ENCODE measurements around the gene KLC1. TPM values are rescaled to one million over a fixed set of nuclear protein-coding genes. Genes with fewer than 3 reads are reported as not detected.

The KLC1 gene
- total RNA-seq, 1 experiment from 2014 or later, result 121 TPM

DNA sequence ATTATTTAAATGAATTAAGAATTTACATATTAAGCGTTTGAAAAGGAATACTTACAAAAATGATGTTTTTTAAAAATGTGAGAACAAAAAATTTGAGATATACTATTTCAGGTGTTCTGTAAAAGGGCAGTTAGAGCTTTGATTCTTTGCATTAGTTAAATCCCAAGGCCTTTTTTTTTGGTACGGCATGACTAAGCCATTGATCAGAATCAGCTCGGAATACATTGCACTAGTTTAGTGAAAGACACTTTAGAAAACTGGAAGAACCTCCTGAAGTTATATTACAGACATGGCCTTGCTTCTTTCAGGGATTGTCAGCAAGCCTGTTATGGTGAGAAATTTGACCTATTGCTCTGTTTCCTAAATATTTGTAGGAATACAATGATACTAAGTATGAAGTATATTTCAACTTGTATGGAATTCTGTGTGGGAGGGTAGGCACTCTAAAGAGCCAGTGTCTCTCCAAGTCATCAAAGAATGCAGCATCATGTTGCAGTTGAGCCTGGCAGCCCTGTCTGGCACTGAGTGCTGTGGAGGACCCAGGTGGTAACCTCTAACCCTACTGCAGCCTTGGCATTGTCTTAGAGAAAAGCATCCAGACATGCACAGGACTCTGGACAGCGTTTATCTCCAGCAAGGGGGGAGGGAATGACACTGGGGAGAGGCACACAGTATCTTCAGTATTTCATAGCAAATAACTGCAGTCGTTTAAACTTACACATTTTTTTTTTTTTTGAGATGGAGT is 1.5 kb downstream of the KLC1 start:
- POLR2A ChIA-PET, result no interaction called here
- H3K27me3 ChIP-seq (ENCODE audit: insufficient read depth, low read length), result no peaks in the 10 kb centered on the region
- peak overlapping the region; percentile 99 for H3K4me2 ChIP-seq (ENCODE audit: low read length)
- ATAC-seq (no peak), DNase-seq (ENCODE audit: low read depth, low spot score) (no peak)
- no peaks in the 10 kb centered on the region; a peak in 1 of 4 replicates for H3K36me3 ChIP-seq (ENCODE audit: control insufficient read depth in 1 of 2, insufficient read depth in 2 of 2, low read length in 2 of 2)
- peak overlapping the region; percentile 95 for H3K9ac ChIP-seq (ENCODE audit: low read length)
- no peaks in the 10 kb centered on the region for H3K9me2 ChIP-seq (ENCODE audit: insufficient read depth)
- RAD21 ChIA-PET (ENCODE audit: low non-redundant PET in 1 of 2, low total read pairs in 2 of 2, uncharacterized antibody in 2 of 2, unreplicated experiment in 2 of 2), result no interaction called here
- H2AFZ ChIP-seq (ENCODE audit: low read depth, low read length, poor library complexity, severe bottlenecking), result no peak overlapping the region
- peak overlapping the region; percentile 53 to 67 for H3K4me3 ChIP-seq (replicated peaks in 1 of 2; ENCODE audit: low read depth in 1 of 2, low read length in 2 of 2)
- BruUV-seq (replicated peaks), result TSS peak; percentile 75
- no peaks in the 10 kb centered on the region for H3K9me3 ChIP-seq (ENCODE audit: control insufficient read depth in 1 of 2, insufficient read depth in 1 of 2, low read depth in 1 of 2, low read length in 2 of 2)
- TF ChIP-seq ZNF274 (IDR thresholded peaks at IDR 0.05; ENCODE audit: low read depth, low read length), result no peak
- TF ChIP-seq, protein P1, sequence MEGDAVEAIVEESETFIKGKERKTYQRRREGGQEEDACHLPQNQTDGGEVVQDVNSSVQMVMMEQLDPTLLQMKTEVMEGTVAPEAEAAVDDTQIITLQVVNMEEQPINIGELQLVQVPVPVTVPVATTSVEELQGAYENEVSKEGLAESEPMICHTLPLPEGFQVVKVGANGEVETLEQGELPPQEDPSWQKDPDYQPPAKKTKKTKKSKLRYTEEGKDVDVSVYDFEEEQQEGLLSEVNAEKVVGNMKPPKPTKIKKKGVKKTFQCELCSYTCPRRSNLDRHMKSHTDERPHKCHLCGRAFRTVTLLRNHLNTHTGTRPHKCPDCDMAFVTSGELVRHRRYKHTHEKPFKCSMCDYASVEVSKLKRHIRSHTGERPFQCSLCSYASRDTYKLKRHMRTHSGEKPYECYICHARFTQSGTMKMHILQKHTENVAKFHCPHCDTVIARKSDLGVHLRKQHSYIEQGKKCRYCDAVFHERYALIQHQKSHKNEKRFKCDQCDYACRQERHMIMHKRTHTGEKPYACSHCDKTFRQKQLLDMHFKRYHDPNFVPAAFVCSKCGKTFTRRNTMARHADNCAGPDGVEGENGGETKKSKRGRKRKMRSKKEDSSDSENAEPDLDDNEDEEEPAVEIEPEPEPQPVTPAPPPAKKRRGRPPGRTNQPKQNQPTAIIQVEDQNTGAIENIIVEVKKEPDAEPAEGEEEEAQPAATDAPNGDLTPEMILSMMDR (IDR thresholded peaks at IDR 0.05 in 2 of 3, conservative IDR thresholded peaks at IDR 0.05 in 1 of 3; ENCODE audit: borderline replicate concordance in 1 of 3, insufficient read depth in 1 of 3, low read depth in 2 of 3, low read length in 2 of 3), result no peak
- no peak for TF ChIP-seq SRF (IDR thresholded peaks at IDR 0.05; ENCODE audit: low read depth)
- TF ChIP-seq, protein P2, sequence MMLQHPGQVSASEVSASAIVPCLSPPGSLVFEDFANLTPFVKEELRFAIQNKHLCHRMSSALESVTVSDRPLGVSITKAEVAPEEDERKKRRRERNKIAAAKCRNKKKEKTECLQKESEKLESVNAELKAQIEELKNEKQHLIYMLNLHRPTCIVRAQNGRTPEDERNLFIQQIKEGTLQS (IDR thresholded peaks at IDR 0.05), result no peak
- no peak for TF ChIP-seq ZFX (IDR thresholded peaks at IDR 0.05)
- TF ChIP-seq TCF7L2 (IDR thresholded peaks at IDR 0.05; ENCODE audit: borderline replicate concordance, extremely low read depth, insufficient read depth, insufficient read length), result no peak
- TF ChIP-seq CBX3 (IDR thresholded peaks at IDR 0.05; ENCODE audit: low read depth), result no peak
- TF ChIP-seq SP1 (IDR thresholded peaks at IDR 0.05; ENCODE audit: low read depth), result no peak
- no peak for TF ChIP-seq POLR2AphosphoS5 (IDR thresholded peaks at IDR 0.05; ENCODE audit: low read depth, low read length)
- TF ChIP-seq POLR2A (IDR thresholded peaks at IDR 0.05; ENCODE audit: borderline replicate concordance, extremely low read depth, insufficient read depth, insufficient read length), result no peak
- TF ChIP-seq ELF1 (IDR thresholded peaks at IDR 0.05; ENCODE audit: borderline replicate concordance, low read depth), result no peak
- no peak for TF ChIP-seq RAD21 (IDR thresholded peaks at IDR 0.05; ENCODE audit: low read depth)
- TF ChIP-seq YY1 (IDR thresholded peaks at IDR 0.05; ENCODE audit: extremely low read depth, insufficient replicate concordance, low read depth, low read length), result no peak
- peaks cover 16 to 40% of the 10 kb centered on the region in 2 experiments for H3K4me1 ChIP-seq (ENCODE audit: control insufficient read depth in 1 of 2, insufficient read depth in 2 of 2, low read length in 2 of 2)
- H3K27ac ChIP-seq (ENCODE audit: low read depth, low read length), result peak overlapping the region; percentile 85; the same call in 1 of the 2 replicates
- peaks cover 14% of the 10 kb centered on the region; the same call in 1 of the 2 replicates for H4K20me1 ChIP-seq (ENCODE audit: insufficient read depth)
- H3K79me2 ChIP-seq (ENCODE audit: insufficient read depth, low read length), result peaks cover 65% of the 10 kb centered on the region
- CTCF ChIA-PET, result no interaction called here
- intact Hi-C loops (cut with micrococcal nuclease), result no loop called here

Measured in HCT116 (cell line).